ENCODE results near the gene OPTN.
"Not testable (repeated sequence)": the region's sequence is repeated elsewhere in the genome, so short reads cannot be mapped to it uniquely, and the experiment has no call there.

The OPTN gene

GRCh38 chr10:13078912-13079775, 20.8 kb upstream of the OPTN start:
- TF ChIP-seq CTCF (IDR thresholded peaks at IDR 0.05; ENCODE audit: insufficient read depth, low read depth, low read length, missing control alignments): no peak
- H3K4me3 ChIP-seq (ENCODE audit: low read length): no peak overlapping the region
- no peak for DNase-seq (ENCODE audit: low read depth)

GRCh38 chr10:13079776-13080050, 20.2 kb upstream of the OPTN start:
- no peak overlapping the region for H3K4me3 ChIP-seq (ENCODE audit: low read length)
- no peak for TF ChIP-seq CTCF (IDR thresholded peaks at IDR 0.05; ENCODE audit: insufficient read depth, low read depth, low read length, missing control alignments)
- no peak for DNase-seq (ENCODE audit: low read depth)

- no peak overlapping the region for H3K4me3 ChIP-seq (ENCODE audit: low read length)
- no peak for TF ChIP-seq CTCF (IDR thresholded peaks at IDR 0.05; ENCODE audit: insufficient read depth, low read depth, low read length, missing control alignments)
Observed at GRCh38 chr10:13080643-13081042, 19.3 kb upstream of the OPTN start.

GRCh38 chr10:13083700-13084099, 16.3 kb upstream of the OPTN start:
- not testable (repeated sequence) for DNase-seq (ENCODE audit: low read depth); H3K4me3 ChIP-seq (ENCODE audit: low read length)

More at GRCh38 chr10:13080643-13081042, 19.3 kb upstream of the OPTN start:
- DNase-seq (ENCODE audit: low read depth): no peak

- no peak overlapping the region for H3K4me3 ChIP-seq (ENCODE audit: low read length)
- DNase-seq (ENCODE audit: low read depth): no peak
- no peak for TF ChIP-seq CTCF (IDR thresholded peaks at IDR 0.05; ENCODE audit: insufficient read depth, low read depth, low read length, missing control alignments)
Observed at GRCh38 chr10:13086056-13086455, 13.9 kb upstream of the OPTN start.

GRCh38 chr10:13087601-13087985, 12.4 kb upstream of the OPTN start:
- DNase-seq (ENCODE audit: low read depth): no peak
- TF ChIP-seq CTCF (IDR thresholded peaks at IDR 0.05; ENCODE audit: insufficient read depth, low read depth, low read length, missing control alignments): no peak
- no peak overlapping the region for H3K4me3 ChIP-seq (ENCODE audit: low read length)

GRCh38 chr10:13087986-13088618, 11.9 kb upstream of the OPTN start:
- peak; percentile 80 for DNase-seq (ENCODE audit: low read depth)
- no peak overlapping the region for H3K4me3 ChIP-seq (ENCODE audit: low read length)
- no peak for TF ChIP-seq CTCF (IDR thresholded peaks at IDR 0.05; ENCODE audit: insufficient read depth, low read depth, low read length, missing control alignments)
